Measurements from ENCODE around the gene NPEPPS.
"Not testable (repeated sequence)": the region's sequence is repeated elsewhere in the genome, so short reads cannot be mapped to it uniquely, and the experiment has no call there.

NPEPPS gene, protein sequence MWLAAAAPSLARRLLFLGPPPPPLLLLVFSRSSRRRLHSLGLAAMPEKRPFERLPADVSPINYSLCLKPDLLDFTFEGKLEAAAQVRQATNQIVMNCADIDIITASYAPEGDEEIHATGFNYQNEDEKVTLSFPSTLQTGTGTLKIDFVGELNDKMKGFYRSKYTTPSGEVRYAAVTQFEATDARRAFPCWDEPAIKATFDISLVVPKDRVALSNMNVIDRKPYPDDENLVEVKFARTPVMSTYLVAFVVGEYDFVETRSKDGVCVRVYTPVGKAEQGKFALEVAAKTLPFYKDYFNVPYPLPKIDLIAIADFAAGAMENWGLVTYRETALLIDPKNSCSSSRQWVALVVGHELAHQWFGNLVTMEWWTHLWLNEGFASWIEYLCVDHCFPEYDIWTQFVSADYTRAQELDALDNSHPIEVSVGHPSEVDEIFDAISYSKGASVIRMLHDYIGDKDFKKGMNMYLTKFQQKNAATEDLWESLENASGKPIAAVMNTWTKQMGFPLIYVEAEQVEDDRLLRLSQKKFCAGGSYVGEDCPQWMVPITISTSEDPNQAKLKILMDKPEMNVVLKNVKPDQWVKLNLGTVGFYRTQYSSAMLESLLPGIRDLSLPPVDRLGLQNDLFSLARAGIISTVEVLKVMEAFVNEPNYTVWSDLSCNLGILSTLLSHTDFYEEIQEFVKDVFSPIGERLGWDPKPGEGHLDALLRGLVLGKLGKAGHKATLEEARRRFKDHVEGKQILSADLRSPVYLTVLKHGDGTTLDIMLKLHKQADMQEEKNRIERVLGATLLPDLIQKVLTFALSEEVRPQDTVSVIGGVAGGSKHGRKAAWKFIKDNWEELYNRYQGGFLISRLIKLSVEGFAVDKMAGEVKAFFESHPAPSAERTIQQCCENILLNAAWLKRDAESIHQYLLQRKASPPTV

DNA sequence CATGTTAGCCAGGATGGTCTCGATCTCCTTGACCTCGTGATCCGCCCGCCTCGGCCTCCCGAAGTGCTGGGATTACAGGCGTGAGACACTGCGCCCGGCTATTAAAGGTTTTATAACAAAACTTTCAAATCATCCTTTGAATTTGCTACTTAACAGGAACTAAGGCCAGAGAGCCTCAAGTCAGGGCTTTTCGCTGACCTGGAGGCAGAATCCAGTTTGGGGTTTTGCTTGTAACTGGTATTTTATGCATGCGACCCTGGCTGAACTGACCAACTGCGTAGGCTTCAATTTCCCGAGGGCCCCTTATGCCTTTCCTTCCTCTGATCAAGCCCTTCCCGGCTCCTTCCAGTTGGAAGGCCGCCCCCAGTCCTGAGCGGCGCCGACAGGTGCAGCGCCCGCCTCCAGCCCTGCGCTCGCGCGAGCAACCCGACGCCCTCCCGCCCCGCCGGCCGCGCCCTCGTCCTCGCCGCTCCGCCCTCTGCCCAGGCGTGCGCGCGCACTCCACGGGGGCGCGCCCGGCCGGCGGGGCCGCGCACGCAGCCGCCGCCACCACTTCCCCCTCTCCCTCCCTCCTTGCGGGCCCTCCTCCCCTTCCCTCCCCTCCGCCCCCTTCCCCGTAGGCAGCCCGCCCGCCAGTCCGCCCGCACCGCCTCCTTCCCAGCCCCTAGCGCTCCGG, at the start of gene NPEPPS:
Gene NPEPPS, plus strand, starts transcription at position 552 of the 676 bp plus-strand sequence. CDS start 193 bp downstream, outside the sequence.
- DNase-seq, result peak; percentile 70

- not testable (repeated sequence) for DNase-seq
These were observed 39.1 kb upstream of the NPEPPS start for GRCh38 chr17:47491841-47492212.

DNA sequence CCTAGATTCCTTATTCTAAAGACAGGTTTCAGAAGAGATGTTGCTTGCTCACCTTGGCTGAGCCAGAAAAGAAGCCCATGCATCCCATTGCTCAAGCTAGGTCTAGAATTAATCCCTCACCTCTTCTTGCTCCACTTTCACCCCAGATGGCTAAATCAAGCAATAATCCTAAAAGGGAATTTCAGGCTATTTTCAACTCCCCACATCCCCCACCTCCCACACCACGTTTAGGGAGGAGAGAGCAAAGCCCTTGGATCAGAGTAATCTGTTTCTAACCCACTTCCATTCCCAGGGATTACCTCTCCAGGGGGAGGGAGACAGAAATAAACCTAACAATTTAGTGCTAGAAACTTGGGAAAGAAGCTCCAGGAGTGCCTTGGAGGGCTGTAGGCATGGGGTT, 31.8 kb upstream of the NPEPPS start:
- not testable (repeated sequence) for DNase-seq

- DNase-seq, result not testable (repeated sequence)
These were observed 31.4 kb upstream of the NPEPPS start for GRCh38 chr17:47499494-47499893.

- not testable (repeated sequence) for DNase-seq
These were observed 30.3 kb upstream of the NPEPPS start for GRCh38 chr17:47500620-47501019.

GRCh38 chr17:47502122-47502731, 28.7 kb upstream of the NPEPPS start:
- not testable (repeated sequence) for DNase-seq

DNA sequence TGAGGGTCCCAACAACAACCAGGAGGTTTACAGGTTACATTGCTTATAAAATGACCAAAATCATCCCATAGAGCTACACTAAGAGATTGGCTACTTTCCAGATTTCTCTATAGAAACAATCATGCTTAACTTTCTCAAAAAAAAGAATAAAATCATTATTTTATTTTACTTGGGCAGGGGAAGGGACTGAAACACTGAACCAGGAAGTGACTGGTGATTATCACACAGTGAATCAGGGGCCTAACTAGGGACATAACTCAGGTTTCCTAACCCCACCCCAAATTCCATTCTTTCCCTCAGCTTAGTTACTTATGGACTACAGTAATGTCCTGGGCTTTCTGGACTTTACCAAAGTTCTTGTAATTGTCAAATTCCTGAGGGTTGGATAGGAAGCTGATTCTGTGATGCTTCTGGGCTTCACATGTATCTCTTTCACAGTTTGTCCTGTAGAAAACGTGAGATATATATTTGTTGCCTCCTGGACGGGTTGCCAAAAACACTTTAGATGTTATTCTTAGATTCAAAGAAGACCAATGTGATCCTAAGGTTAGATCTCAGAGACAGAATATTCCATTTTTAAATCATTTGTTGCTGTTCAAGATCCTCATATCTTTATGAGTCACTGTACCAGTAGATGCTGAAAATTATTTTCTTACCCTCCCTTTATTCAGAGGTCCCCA, 28.0 kb upstream of the NPEPPS start:
- DNase-seq, result not testable (repeated sequence)

- not testable (repeated sequence) for DNase-seq
These were observed 19.2 kb upstream of the NPEPPS start for GRCh38 chr17:47511701-47512146.

DNA sequence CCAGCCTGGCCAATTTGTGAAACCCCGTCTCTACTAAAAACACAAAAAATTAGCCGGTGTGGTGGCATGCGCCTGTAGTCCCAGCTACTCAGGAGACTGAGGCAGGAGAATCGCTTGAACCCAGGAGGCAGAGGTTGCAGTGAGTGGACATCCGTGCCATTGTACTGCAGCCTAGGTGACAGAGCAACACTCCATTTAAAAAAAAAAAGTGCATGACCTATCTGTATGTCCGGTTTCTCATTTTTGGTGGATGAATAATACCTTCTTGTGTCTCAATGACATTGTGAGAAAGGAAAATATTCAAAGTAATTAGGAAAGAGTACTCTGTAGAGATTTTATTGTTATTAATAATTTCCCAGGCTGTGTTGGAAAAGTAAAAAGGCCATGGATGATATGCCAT, 17.6 kb upstream of the NPEPPS start:
- not testable (repeated sequence) for DNase-seq

- not testable (repeated sequence) for DNase-seq
These were observed 12.0 kb upstream of the NPEPPS start for GRCh38 chr17:47518880-47519279.

- DNase-seq, result not testable (repeated sequence)
These were observed 11.5 kb upstream of the NPEPPS start for GRCh38 chr17:47519365-47519764.

DNA sequence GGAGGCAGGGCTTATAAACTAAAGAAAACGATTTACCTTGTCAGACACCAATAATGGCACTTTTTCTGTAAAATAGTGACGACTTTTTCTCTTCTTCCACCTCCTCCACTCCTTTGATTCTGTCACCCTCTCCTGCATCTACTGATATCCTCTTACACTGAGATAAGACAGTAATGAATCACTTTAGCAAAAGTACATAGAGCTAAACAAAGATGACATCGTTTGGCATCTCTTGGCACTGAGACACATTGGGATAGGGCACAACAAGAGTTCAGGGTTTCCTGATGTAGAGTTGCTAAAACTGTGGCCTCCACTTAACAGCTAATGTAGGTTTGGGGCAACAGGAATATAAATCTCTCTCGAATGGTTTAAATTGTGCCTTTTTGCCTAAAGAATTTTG, 10.6 kb upstream of the NPEPPS start:
- not testable (repeated sequence) for DNase-seq

DNA sequence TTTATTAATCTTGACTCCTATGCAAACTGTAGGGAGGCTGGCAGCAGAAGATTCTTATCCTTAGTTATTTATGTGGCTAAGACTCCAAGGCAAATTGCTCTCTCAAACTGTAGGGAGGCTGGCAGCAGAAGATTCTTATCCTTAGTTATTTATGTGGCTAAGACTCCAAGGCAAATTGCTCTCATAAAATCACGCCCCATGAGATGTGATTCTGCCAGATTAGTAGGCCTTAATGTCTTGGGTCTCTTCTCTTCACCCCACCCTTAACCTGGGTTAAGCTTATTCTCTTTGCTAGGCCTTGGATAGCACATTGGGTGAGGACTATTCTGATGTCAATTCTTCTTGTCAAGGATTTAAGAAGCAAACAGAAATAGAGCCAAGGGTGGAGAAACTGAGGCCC, 9.5 kb upstream of the NPEPPS start:
- not testable (repeated sequence) for DNase-seq

GRCh38 chr17:47522341-47522740, 8.6 kb upstream of the NPEPPS start:
- not testable (repeated sequence) for DNase-seq

DNA sequence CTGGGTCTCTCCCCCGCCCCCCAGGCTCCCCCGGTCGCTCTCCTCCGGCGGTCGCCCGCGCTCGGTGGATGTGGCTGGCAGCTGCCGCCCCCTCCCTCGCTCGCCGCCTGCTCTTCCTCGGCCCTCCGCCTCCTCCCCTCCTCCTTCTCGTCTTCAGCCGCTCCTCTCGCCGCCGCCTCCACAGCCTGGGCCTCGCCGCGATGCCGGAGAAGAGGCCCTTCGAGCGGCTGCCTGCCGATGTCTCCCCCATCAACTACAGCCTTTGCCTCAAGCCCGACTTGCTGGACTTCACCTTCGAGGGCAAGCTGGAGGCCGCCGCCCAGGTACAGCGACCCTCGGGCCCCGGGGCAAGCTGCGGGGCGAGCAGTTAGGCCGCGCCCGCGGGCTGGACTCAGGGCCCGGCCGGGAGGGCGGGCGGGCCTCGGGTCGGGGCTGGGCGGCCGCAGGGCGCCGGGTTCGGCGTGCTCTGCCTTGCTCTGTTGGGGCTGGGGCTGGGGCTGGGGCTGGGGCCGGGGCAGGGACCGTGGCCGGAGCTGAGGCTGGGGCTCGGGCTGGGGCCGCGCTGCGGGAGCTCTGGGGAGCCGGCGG, 419 bp downstream of the NPEPPS start:
- not testable (repeated sequence) for DNase-seq

DNA sequence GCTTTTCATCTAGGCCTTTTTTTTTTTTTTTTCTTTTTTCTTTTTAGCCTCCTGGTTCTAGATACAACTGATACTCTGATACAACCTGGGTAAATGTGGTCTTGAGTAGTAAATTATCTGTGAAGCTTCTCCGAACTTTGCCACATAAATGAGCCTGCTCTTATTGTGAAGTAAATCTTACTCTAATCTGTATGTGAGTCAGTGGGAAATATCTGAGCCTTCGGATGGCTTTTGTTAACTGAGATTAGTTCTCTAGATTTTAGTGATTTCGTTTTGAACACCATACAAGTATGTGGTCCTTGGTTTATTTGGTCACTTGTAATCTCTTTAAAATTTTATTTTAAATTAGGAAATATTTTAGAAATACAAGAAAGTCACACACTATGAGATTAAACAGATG, 8.2 kb downstream of the NPEPPS start:
- not testable (repeated sequence) for DNase-seq

DNA sequence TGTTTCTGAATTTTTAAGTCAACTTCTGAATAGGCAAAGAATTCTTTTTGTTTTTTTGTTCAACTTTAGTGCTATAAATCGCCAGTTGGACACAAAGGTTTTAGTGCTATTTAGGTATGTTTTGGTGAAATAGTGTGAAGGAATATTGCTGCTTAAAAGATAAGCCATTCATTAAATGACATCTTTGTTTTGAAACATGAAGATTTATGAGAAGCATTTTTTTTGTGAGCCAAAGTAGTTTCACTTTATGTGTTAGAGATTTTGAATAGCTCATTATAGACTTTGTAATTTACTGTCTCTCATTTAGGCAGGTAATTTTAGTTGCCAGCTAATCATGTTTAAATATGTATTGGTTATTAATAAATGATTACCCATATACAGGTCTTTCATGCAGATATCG, 10.8 kb downstream of the NPEPPS start:
- DNase-seq, result not testable (repeated sequence)

DNA sequence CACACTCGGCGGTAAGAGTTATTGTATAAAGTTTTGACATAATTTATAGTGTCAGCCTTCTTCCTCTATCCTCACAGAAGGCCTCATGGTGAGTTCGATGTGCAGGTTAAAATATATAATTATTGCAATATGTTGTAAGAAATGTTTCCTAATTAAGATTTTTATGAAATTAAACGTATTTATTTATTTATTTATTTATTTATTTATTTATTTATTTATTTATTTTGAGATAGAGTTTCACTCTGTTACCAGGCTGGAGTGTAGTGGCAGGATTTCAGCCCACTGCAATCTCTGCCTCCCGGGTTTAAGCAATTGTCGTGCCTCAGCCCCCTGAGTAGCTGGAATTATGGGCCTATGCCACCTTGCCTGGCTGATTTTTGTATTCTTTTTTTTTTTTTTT, 13.4 kb downstream of the NPEPPS start:
- DNase-seq, result not testable (repeated sequence)

- DNase-seq, result not testable (repeated sequence)
These were observed 23.8 kb downstream of the NPEPPS start for GRCh38 chr17:47554733-47555132.

- not testable (repeated sequence) for DNase-seq
These were observed 25.2 kb downstream of the NPEPPS start for GRCh38 chr17:47556108-47556507.

GRCh38 chr17:47560517-47561043, 29.7 kb downstream of the NPEPPS start:
- DNase-seq, result not testable (repeated sequence)

Measured in DMS153 (cell line).